HepG2 (cell line): ENCODE data around the gene FBH1. TPM values are rescaled to one million over a fixed set of nuclear protein-coding genes. Genes with fewer than 3 reads are reported as not detected.

Source experiments
- ATAC-seq: fragments of 200-7000 bp; cut with Tn5 transposase; 3 replicates; pipeline ENCODE4 v1.9.1; 2020; ENCODE audit warnings: mild to moderate bottlenecking, moderate library complexity
- BruUV-seq: library from RNA; stranded (reverse); fragments of 400-500 nt; replicated peaks from 2 replicates; lab custom pipeline; 2021; lab: Mats Ljungman, UMichigan
- CTCF ChIA-PET: fragments of 300-600 bp; formaldehyde crosslinking; extraction: SDS; loops from one replicate; lab custom pipeline; 2021; ENCODE audit warnings: low total read pairs, inconsistent platforms, low intra/inter-chr PET ratio; lab: Yijun Ruan, JAX
- POLR2A ChIA-PET: fragments of 350-600 bp; sonication (Branson Sonifier 250); formaldehyde crosslinking; loops from one replicate; lab custom pipeline; 2020; ENCODE audit warnings: antibody characterized with exemption, inconsistent platforms; lab: Yijun Ruan, JAX
- DNase-seq: peaks from one replicate; pipeline ENCODE4 v3.0.0-alpha.2; 2015; ENCODE audit warnings: low spot score
- FAIRE-seq: peaks from 3 replicates; lab custom pipeline; 2011; peaks lifted over from hg19 to GRCh38; lab: Jason Lieb, UNC
- H2AFZ ChIP-seq: one replicate; pipeline ENCODE4 v1.6.1; 2011; ENCODE audit warnings: low read length, inconsistent platforms
- H3K27ac ChIP-seq: fragments of 300-600 bp; 3 replicates; pipeline ENCODE4 v1.8.0; 2011; ENCODE audit warnings: mixed run types, mild to moderate bottlenecking, mixed read lengths, low read length, inconsistent platforms; ENCODE audit not compliant: insufficient read depth; ENCODE audit errors: extremely low read length
- H3K27me3 ChIP-seq, 2 experiments: fragments of 200-600 bp in 1 of 2; 2 replicates in 1 of 2; 3 replicates in 1 of 2; pipeline versions ENCODE4 v1.6.0 to v1.8.0; 2011; ENCODE audit warnings: low read length in 2 of 2, mild to moderate bottlenecking in 2 of 2, moderate library complexity in 2 of 2, inconsistent platforms in 1 of 2; ENCODE audit not compliant: insufficient read depth in 2 of 2, control insufficient read depth in 1 of 2
- H3K36me3 ChIP-seq, 2 experiments: fragments of 200-600 bp in 1 of 2; replicated peaks in 1 of 2; 2 replicates in 1 of 2; 3 replicates in 1 of 2; pipeline versions ENCODE4 v1.5.1 to v1.8.0; 2011; ENCODE audit warnings: low read length in 2 of 2, inconsistent platforms in 1 of 2; ENCODE audit not compliant: insufficient read depth in 2 of 2, control insufficient read depth in 1 of 2
- H3K4me1 ChIP-seq: 2 replicates; pipeline ENCODE4 v1.5.1; 2012; ENCODE audit warnings: low read length, inconsistent platforms; ENCODE audit not compliant: insufficient read depth
- H3K4me2 ChIP-seq: 2 replicates; pipeline ENCODE4 v1.6.0; 2011; ENCODE audit warnings: low read depth, low read length, inconsistent platforms
- H3K4me3 ChIP-seq, 3 experiments: fragments of 200-600 bp in 1 of 3; sonication (generic), shearing (Covaris generic) in 1 of 3; replicated peaks in 1 of 3; 2 replicates each; pipeline ENCODE4 v1.5.1; 2011 to 2016; ENCODE audit warnings: low read length in 3 of 3, inconsistent platforms in 2 of 3, low read depth in 2 of 3, mild to moderate bottlenecking in 2 of 3, control low read depth in 1 of 3, mixed read lengths in 1 of 3; ENCODE audit not compliant: insufficient read depth in 1 of 3
- H3K79me2 ChIP-seq: one replicate; pipeline ENCODE4 v1.6.1; 2011; ENCODE audit warnings: low read length, inconsistent platforms; ENCODE audit not compliant: insufficient read depth
- H3K9ac ChIP-seq: 2 replicates; pipeline ENCODE4 v1.6.0; 2011; ENCODE audit warnings: mild to moderate bottlenecking, low read depth, low read length, inconsistent platforms; ENCODE audit not compliant: insufficient read depth
- H3K9me3 ChIP-seq: 2 replicates; pipeline ENCODE4 v1.5.1; 2012; ENCODE audit warnings: mild to moderate bottlenecking, low read length
- H4K20me1 ChIP-seq: 2 replicates; pipeline ENCODE4 v1.6.0; 2011; ENCODE audit warnings: inconsistent platforms, mild to moderate bottlenecking, low read length, moderate library complexity; ENCODE audit not compliant: insufficient read depth
- ADNP ChIP-seq: sonication (generic); formaldehyde crosslinking; IDR thresholded peaks from 2 replicates; pipeline ENCODE4 v1.4.0; 2020; ENCODE audit warnings: missing genetic modification reagents
- CAMTA2 ChIP-seq: sonication (generic); formaldehyde crosslinking; IDR thresholded peaks from 2 replicates; pipeline ENCODE4 v1.4.0; 2020; ENCODE audit warnings: mild to moderate bottlenecking, missing genetic modification reagents, borderline replicate concordance
- DRAP1 ChIP-seq: IDR thresholded peaks from 2 replicates; pipeline ENCODE4 v1.6.1; 2016; ENCODE audit warnings: missing genetic modification reagents, missing compliant biosample characterization
- HMGXB4 ChIP-seq, 2 experiments: sonication (generic) in 1 of 2; formaldehyde crosslinking in 1 of 2; IDR thresholded peaks; 2 replicates each; pipeline versions ENCODE4 v1.4.0 to v1.6.1; 2018 to 2020; ENCODE audit warnings: missing genetic modification reagents in 2 of 2, borderline replicate concordance in 1 of 2, low read depth in 1 of 2, mild to moderate bottlenecking in 1 of 2, missing biosample characterization in 1 of 2
- MXD1 ChIP-seq: sonication (generic); formaldehyde crosslinking; IDR thresholded peaks from 2 replicates; pipeline ENCODE4 v1.4.0; 2020; ENCODE audit warnings: mild to moderate bottlenecking, missing genetic modification reagents
- PITX1 ChIP-seq: sonication (generic); formaldehyde crosslinking; IDR thresholded peaks from 2 replicates; pipeline ENCODE4 v1.5.1; 2020; ENCODE audit warnings: mild to moderate bottlenecking, missing genetic modification reagents
- SNAPC4 ChIP-seq: sonication (generic); formaldehyde crosslinking; IDR thresholded peaks from 2 replicates; pipeline ENCODE4 v1.4.0; 2020; ENCODE audit warnings: mild to moderate bottlenecking, missing genetic modification reagents
- SRSF4 ChIP-seq: fragments of 200-400 bp; formaldehyde crosslinking; IDR thresholded peaks from one replicate; pipeline ENCODE4 v1.6.1; 2018; ENCODE audit warnings: mild to moderate bottlenecking, low read depth, low read length, moderate library complexity; ENCODE audit not compliant: poor library complexity, severe bottlenecking
- TFDP1 ChIP-seq: IDR thresholded peaks from 2 replicates; pipeline ENCODE4 v1.6.1; 2016; ENCODE audit warnings: missing compliant biosample characterization, missing genetic modification reagents, borderline replicate concordance
- ZFP90 ChIP-seq: sonication (generic); formaldehyde crosslinking; IDR thresholded peaks from 2 replicates; pipeline ENCODE4 v1.8.0; 2022; ENCODE audit warnings: missing genetic modification reagents, mild to moderate bottlenecking, inconsistent platforms, borderline replicate concordance
- ZNF225 ChIP-seq: sonication (generic); formaldehyde crosslinking; IDR thresholded peaks from 2 replicates; pipeline ENCODE4 v1.4.0; 2020; ENCODE audit warnings: mild to moderate bottlenecking, missing genetic modification reagents
- ZNF264 ChIP-seq: sonication (generic); formaldehyde crosslinking; IDR thresholded peaks from 2 replicates; pipeline ENCODE4 v1.4.0; 2020; ENCODE audit warnings: missing genetic modification reagents
- WGBS: methylation state at CpG from one replicate; pipeline ENCODE4 v1.1.6; 2017; ENCODE audit warnings: low lambda C conversion rate; 5-methylcytosine and 5-hydroxymethylcytosine counted together
- in situ Hi-C: cut with HindIII; loops from 2 replicates; pipeline ENCODE4 v1.10.0; 2017; ENCODE audit warnings: low pct_unique_long_range_greater_than_20kb; ENCODE audit not compliant: extremely low pct_ligation_motif_present
- intact Hi-C: fragments of 100-400 bp; cut with micrococcal nuclease; formaldehyde crosslinking; loops from one replicate; pipeline ENCODE4 v1.10.0; 2022; ENCODE audit not compliant: unreplicated experiment
- polyA plus RNA-seq, 8 experiments: library from polyadenylated mRNA; depleted of rRNA in 3 of 8; stranded (reverse) in 7 of 8; unstranded in 1 of 8; fragments of >200 nt; fragmentation: Illumina TruSeq in 4 of 8; extraction: Trizol in 4 of 8; gene quantifications; 2 replicates each; pipeline versions ENCODE4 v1.2.1 to v1.2.3, GENCODE V29; 2011 to 2016; ENCODE audit warnings: low read depth in 4 of 8, missing spikeins in 1 of 8, mixed read lengths in 1 of 8; ENCODE audit not compliant: insufficient read depth in 1 of 8
- total RNA-seq, 5 experiments: library from RNA; depleted of rRNA; stranded (reverse); fragments of >200 nt; fragmentation: Illumina TruSeq; extraction: Trizol; gene quantifications; 2 replicates each; pipeline ENCODE4 v1.2.3, GENCODE V29; 2016; ENCODE audit warnings: low read depth in 1 of 5

The FBH1 gene
- total and polyA plus RNA-seq, 2 of the 13 experiments (the other 11 are each of a cell fraction or from before 2014, with no cell fraction given), result 48.8 to 60.3 TPM

GRCh38 chr10:5860066-5860465 lies 30.0 kb upstream of the FBH1 start:
- TF ChIP-seq TFDP1, result no peak
- TF ChIP-seq MXD1 (CRISPR knock-in tag), result no peak
- TF ChIP-seq ZNF264 (CRISPR knock-in tag), result no peak
- TF ChIP-seq ZFP90 (CRISPR knock-in tag), result no peak
- TF ChIP-seq ZNF225 (CRISPR knock-in tag), result no peak
- TF ChIP-seq CAMTA2 (CRISPR knock-in tag), result no peak
- no peak for TF ChIP-seq PITX1 (CRISPR knock-in tag)
- TF ChIP-seq SNAPC4, result no peak
- no peak for TF ChIP-seq ADNP (CRISPR knock-in tag)
- TF ChIP-seq HMGXB4 (CRISPR knock-in tag; IDR thresholded peaks at IDR 0.05; ENCODE audit: borderline replicate concordance in 1 of 2, low read depth in 1 of 2), result no peak
- TF ChIP-seq DRAP1 (CRISPR knock-in tag), result no peak
- no peak for TF ChIP-seq SRSF4
- Histone ChIP-seq H3K9ac (no peak overlapping the region), H3K27me3 (no peaks in the 10 kb centered on the region), H3K27ac (no peak overlapping the region), H3K4me2 (no peak overlapping the region), H3K9me3 (no peaks in the 10 kb centered on the region), H3K79me2 (no peaks in the 10 kb centered on the region), H3K36me3 (no peaks in the 10 kb centered on the region), H4K20me1 (no peaks in the 10 kb centered on the region), H3K4me1 (peaks cover 47% of the 10 kb centered on the region), H3K4me3 (no peak overlapping the region), H2AFZ (no peak overlapping the region)
- ChIA-PET CTCF (no interaction called here), POLR2A (no interaction called here)
- ATAC-seq (no peak), DNase-seq (no peak), FAIRE-seq (no peak)
- in situ Hi-C loops, result no loop called here
- 95% methylated on average over 7 of the region's 7 CpGs for WGBS
- no TSS peak for BruUV-seq
- intact Hi-C loops, result no loop called here
